Dendritic cell treated with granulocyte-macrophage colony-stimulating factor and Interleukin-4, amounts not matched to agents 40 ng/mL and 50 ng/mL, for 4 days (primary cell): ENCODE measurements around the gene TVP23A.

Source experiments
- H3K27ac Mint-ChIP-seq: one replicate; pipeline ENCODE4 v1.8.0; 2022; ENCODE audit warnings: mild to moderate bottlenecking, mixed read lengths
- H3K27me3 Mint-ChIP-seq: one replicate; pipeline ENCODE4 v1.8.0; 2022; ENCODE audit warnings: mild to moderate bottlenecking, mixed read lengths
- H3K36me3 Mint-ChIP-seq: one replicate; pipeline ENCODE4 v1.8.0; 2022; ENCODE audit warnings: low read depth, mixed read lengths
- H3K4me1 Mint-ChIP-seq: one replicate; pipeline ENCODE4 v1.8.0; 2022; ENCODE audit warnings: low read depth, mixed read lengths
- H3K4me3 Mint-ChIP-seq: one replicate; pipeline ENCODE4 v1.8.0; 2022; ENCODE audit warnings: mild to moderate bottlenecking, moderate library complexity, mixed read lengths
- H3K9me3 Mint-ChIP-seq: one replicate; pipeline ENCODE4 v1.8.0; 2022; ENCODE audit warnings: mixed read lengths
- intact Hi-C: fragments of 100-400 bp; cut with micrococcal nuclease; formaldehyde crosslinking; loops from one replicate; pipeline ENCODE4 v1.15.0; 2022

TVP23A gene

GRCh38 chr16:10765772-10766171, 52.8 kb downstream of the TVP23A start:
- intact Hi-C loops: loop anchor here (5.0 kb wide), 1 partner anchor 37 kb away; no protein-coding TSS in a partner anchor
- peaks cover 6% of the 10 kb centered on the region for H3K9me3 Mint-ChIP-seq
- peaks cover 89% of the 10 kb centered on the region for H3K4me1 Mint-ChIP-seq
- H3K27ac Mint-ChIP-seq: peak overlapping the region; percentile 81
- peaks cover 89% of the 10 kb centered on the region for H3K36me3 Mint-ChIP-seq
- H3K4me3 Mint-ChIP-seq: no peak overlapping the region
- H3K27me3 Mint-ChIP-seq: no peaks in the 10 kb centered on the region

- Mint-ChIP-seq H3K4me1 (peaks cover 90% of the 10 kb centered on the region), H3K36me3 (peaks cover 98% of the 10 kb centered on the region), H3K4me3 (no peak overlapping the region), H3K27me3 (no peaks in the 10 kb centered on the region), H3K27ac (peak overlapping the region; percentile 79), H3K9me3 (peaks cover 6% of the 10 kb centered on the region)
- intact Hi-C loops: no loop called here
Measured at GRCh38 chr16:10763456-10763855, 55.1 kb downstream of the TVP23A start.

- Mint-ChIP-seq H3K36me3 (peaks cover 100% of the 10 kb centered on the region), H3K27ac (peak overlapping the region; percentile 79), H3K9me3 (peaks cover 6% of the 10 kb centered on the region), H3K27me3 (no peaks in the 10 kb centered on the region), H3K4me3 (peak overlapping the region; percentile 39), H3K4me1 (peaks cover 88% of the 10 kb centered on the region)
- intact Hi-C loops: no loop called here
Measured at GRCh38 chr16:10762336-10763016, 56.1 kb downstream of the TVP23A start.

GRCh38 chr16:10761373-10761772, 57.2 kb downstream of the TVP23A start:
- H3K36me3 Mint-ChIP-seq: peaks cover 100% of the 10 kb centered on the region

GRCh38 chr16:10760858-10761257, 57.7 kb downstream of the TVP23A start:
- Mint-ChIP-seq H3K27ac (peak overlapping the region; percentile 79), H3K27me3 (no peaks in the 10 kb centered on the region), H3K4me1 (peaks cover 86% of the 10 kb centered on the region), H3K36me3 (peaks cover 100% of the 10 kb centered on the region), H3K4me3 (no peak overlapping the region), H3K9me3 (peaks cover 6% of the 10 kb centered on the region)
- intact Hi-C loops: loop anchor here (1.0 kb wide), 1 partner anchor 8 kb away; no protein-coding TSS in a partner anchor

More at GRCh38 chr16:10761373-10761772, 57.2 kb downstream of the TVP23A start:
- H3K27ac Mint-ChIP-seq: peak overlapping the region; percentile 79
- H3K4me3 Mint-ChIP-seq: peak overlapping the region; percentile 2
- H3K27me3 Mint-ChIP-seq: no peaks in the 10 kb centered on the region
- peaks cover 86% of the 10 kb centered on the region for H3K4me1 Mint-ChIP-seq
- H3K9me3 Mint-ChIP-seq: peaks cover 6% of the 10 kb centered on the region
- intact Hi-C loops: loop anchor here (1.0 kb wide), 1 partner anchor 8 kb away; no protein-coding TSS in a partner anchor

GRCh38 chr16:10756574-10756973, 62.0 kb downstream of the TVP23A start:
- intact Hi-C loops: no loop called here
- no peak overlapping the region for H3K4me3 Mint-ChIP-seq
- H3K27me3 Mint-ChIP-seq: no peaks in the 10 kb centered on the region
- H3K9me3 Mint-ChIP-seq: no peaks in the 10 kb centered on the region
- peak overlapping the region; percentile 39 for H3K27ac Mint-ChIP-seq
- peaks cover 89% of the 10 kb centered on the region for H3K4me1 Mint-ChIP-seq
- H3K36me3 Mint-ChIP-seq: peaks cover 100% of the 10 kb centered on the region

GRCh38 chr16:10754941-10755340, 63.7 kb downstream of the TVP23A start:
- intact Hi-C loops: loop anchor here (5.0 kb wide), 2 partner anchors 72 to 162 kb away; no protein-coding TSS in a partner anchor
- H3K27ac Mint-ChIP-seq: peak overlapping the region; percentile 96

GRCh38 chr16:10753670-10754069, 64.9 kb downstream of the TVP23A start:
- Mint-ChIP-seq H3K4me1 (peaks cover 89% of the 10 kb centered on the region), H3K27ac (peak overlapping the region; percentile 96), H3K4me3 (peak overlapping the region; percentile 58), H3K36me3 (peaks cover 100% of the 10 kb centered on the region), H3K27me3 (no peaks in the 10 kb centered on the region), H3K9me3 (no peaks in the 10 kb centered on the region)
- intact Hi-C loops: loop anchor here (1.0 to 5.0 kb wide), 3 partner anchors 8 to 164 kb away; no protein-coding TSS in a partner anchor

More at GRCh38 chr16:10754941-10755340, 63.7 kb downstream of the TVP23A start:
- no peaks in the 10 kb centered on the region for H3K27me3 Mint-ChIP-seq
- H3K4me1 Mint-ChIP-seq: peaks cover 89% of the 10 kb centered on the region
- no peaks in the 10 kb centered on the region for H3K9me3 Mint-ChIP-seq
- peaks cover 100% of the 10 kb centered on the region for H3K36me3 Mint-ChIP-seq
- no peak overlapping the region for H3K4me3 Mint-ChIP-seq

GRCh38 chr16:10752843-10753523, 65.6 kb downstream of the TVP23A start:
- H3K4me1 Mint-ChIP-seq: peaks cover 96% of the 10 kb centered on the region
- peak overlapping the region; percentile 96 for H3K27ac Mint-ChIP-seq
- peaks cover 100% of the 10 kb centered on the region for H3K36me3 Mint-ChIP-seq
- peak overlapping the region; percentile 58 for H3K4me3 Mint-ChIP-seq
- H3K27me3 Mint-ChIP-seq: no peaks in the 10 kb centered on the region
- H3K9me3 Mint-ChIP-seq: no peaks in the 10 kb centered on the region
- intact Hi-C loops: loop anchor here (1.0 to 5.0 kb wide), 3 partner anchors 8 to 164 kb away; no protein-coding TSS in a partner anchor

GRCh38 chr16:10751291-10751697, 67.3 kb downstream of the TVP23A start:
- intact Hi-C loops: loop anchor here (5.0 kb wide), 2 partner anchors 76 to 166 kb away; no protein-coding TSS in a partner anchor
- Mint-ChIP-seq H3K4me3 (no peak overlapping the region), H3K4me1 (peaks cover 95% of the 10 kb centered on the region), H3K9me3 (no peaks in the 10 kb centered on the region), H3K36me3 (peaks cover 100% of the 10 kb centered on the region), H3K27ac (peak overlapping the region; percentile 96), H3K27me3 (no peaks in the 10 kb centered on the region)

GRCh38 chr16:10750793-10751192, 67.8 kb downstream of the TVP23A start:
- Mint-ChIP-seq H3K4me3 (peak overlapping the region; percentile 42), H3K36me3 (peaks cover 100% of the 10 kb centered on the region), H3K27me3 (no peaks in the 10 kb centered on the region), H3K4me1 (peaks cover 95% of the 10 kb centered on the region), H3K9me3 (no peaks in the 10 kb centered on the region), H3K27ac (peak overlapping the region; percentile 96)
- intact Hi-C loops: loop anchor here (5.0 kb wide), 2 partner anchors 77 to 167 kb away; no protein-coding TSS in a partner anchor

GRCh38 chr16:10745841-10746240, 72.8 kb downstream of the TVP23A start:
- H3K36me3 Mint-ChIP-seq: peaks cover 70% of the 10 kb centered on the region
- no peaks in the 10 kb centered on the region for H3K9me3 Mint-ChIP-seq
- peaks cover 77% of the 10 kb centered on the region for H3K4me1 Mint-ChIP-seq
- peak overlapping the region; percentile 2 for H3K4me3 Mint-ChIP-seq
- intact Hi-C loops: loop anchor here (2.0 to 5.0 kb wide), 2 partner anchors 61 to 135 kb away; no protein-coding TSS in a partner anchor
- no peaks in the 10 kb centered on the region for H3K27me3 Mint-ChIP-seq
- peak overlapping the region; percentile 98 for H3K27ac Mint-ChIP-seq

GRCh38 chr16:10744370-10745030, 74.1 kb downstream of the TVP23A start:
- H3K4me3 Mint-ChIP-seq: peak overlapping the region; percentile 84
- no peaks in the 10 kb centered on the region for H3K27me3 Mint-ChIP-seq
- peaks cover 77% of the 10 kb centered on the region for H3K4me1 Mint-ChIP-seq
- H3K36me3 Mint-ChIP-seq: peaks cover 57% of the 10 kb centered on the region
- no peaks in the 10 kb centered on the region for H3K9me3 Mint-ChIP-seq
- intact Hi-C loops: loop anchor here (2.0 to 5.0 kb wide), 2 partner anchors 63 to 136 kb away; no protein-coding TSS in a partner anchor
- peak overlapping the region; percentile 98 for H3K27ac Mint-ChIP-seq
